Testis (tissue), 5 donors: Measurements from ENCODE around the gene GABRG2. TPM values are rescaled to one million over a fixed set of nuclear protein-coding genes. Genes with fewer than 3 reads are reported as not detected.

Source experiments
- DNase-seq: peaks from one replicate; pipeline ENCODE4 v3.0.0-alpha.2; 2019
- H3K27ac ChIP-seq, 2 donors: fragments of 200-600 bp; sonication (generic); one replicate each; pipeline ENCODE4 v1.5.1; 2019
- H3K27me3 ChIP-seq: fragments of 200-600 bp; sonication (generic); one replicate; pipeline ENCODE4 v1.5.1; 2019
- H3K36me3 ChIP-seq: fragments of 200-600 bp; sonication (generic); one replicate; pipeline ENCODE4 v1.5.1; 2017; ENCODE audit warnings: low read depth; ENCODE audit errors: missing control alignments
- H3K4me1 ChIP-seq: fragments of 200-600 bp; sonication (generic); one replicate; pipeline ENCODE4 v1.5.1; 2019
- H3K4me3 ChIP-seq, 2 donors: fragments of 200-600 bp; sonication (generic); one replicate each; pipeline ENCODE4 v1.5.1; 2017 to 2019
- H3K9me3 ChIP-seq: fragments of 200-600 bp; sonication (generic); one replicate; pipeline ENCODE4 v1.5.1; 2017
- CTCF ChIP-seq, 3 experiments: fragments of 450-650 bp in 2 of 3; fragments of 200-600 bp in 1 of 3; sonication (generic) in 1 of 3; IDR thresholded peaks; one replicate each; pipeline ENCODE4 v1.5.1; 2016 to 2019; ENCODE audit warnings: antibody characterized with exemption in 3 of 3, mild to moderate bottlenecking in 2 of 3, moderate library complexity in 1 of 3
- POLR2A ChIP-seq: fragments of 450-650 bp; IDR thresholded peaks from one replicate; pipeline ENCODE4 v1.6.1; 2017; ENCODE audit warnings: antibody characterized with exemption, mild to moderate bottlenecking, moderate library complexity
- WGBS, 2 donors: methylation state at CpG; one replicate each; pipeline ENCODE4 v1.1.5; 2018; 5-methylcytosine and 5-hydroxymethylcytosine counted together
- intact Hi-C: fragments of 100-400 bp; cut with DNase I; formaldehyde crosslinking; loops from one replicate; pipeline ENCODE4 v1.15.1; 2023; ENCODE audit warnings: low total_unique reads
- long read RNA-seq, 2 donors: transcript quantifications; one replicate each; lab custom pipeline, GENCODE V29; 2026
- polyA plus RNA-seq: library from polyadenylated mRNA; stranded (reverse); fragments of 350-450 nt; fragmentation: Illumina TruSeq; extraction: RNeasy Lipid Tissue Mini Kit (QIAGEN cat#74804); gene quantifications from one replicate; pipeline ENCODE4 v1.2.3, GENCODE V29; 2014; ENCODE audit warnings: low read depth, low replicate concordance; ENCODE audit not compliant: insufficient read depth
- total RNA-seq, 2 donors: library from RNA; depleted of rRNA; stranded (reverse); fragments of >200 nt; gene quantifications; one replicate each; pipeline ENCODE4 v1.2.3, GENCODE V29; 2016

Gene GABRG2
- total RNA-seq (1 to 10 TPM in 1 of 2 donors, under 1 TPM in 1; 0.81 to 2.0 TPM), polyA plus RNA-seq (0.41 TPM)
- long read RNA-seq, donor 1 = 0 reads
- long read RNA-seq, donor 2 = 0 reads

DNA sequence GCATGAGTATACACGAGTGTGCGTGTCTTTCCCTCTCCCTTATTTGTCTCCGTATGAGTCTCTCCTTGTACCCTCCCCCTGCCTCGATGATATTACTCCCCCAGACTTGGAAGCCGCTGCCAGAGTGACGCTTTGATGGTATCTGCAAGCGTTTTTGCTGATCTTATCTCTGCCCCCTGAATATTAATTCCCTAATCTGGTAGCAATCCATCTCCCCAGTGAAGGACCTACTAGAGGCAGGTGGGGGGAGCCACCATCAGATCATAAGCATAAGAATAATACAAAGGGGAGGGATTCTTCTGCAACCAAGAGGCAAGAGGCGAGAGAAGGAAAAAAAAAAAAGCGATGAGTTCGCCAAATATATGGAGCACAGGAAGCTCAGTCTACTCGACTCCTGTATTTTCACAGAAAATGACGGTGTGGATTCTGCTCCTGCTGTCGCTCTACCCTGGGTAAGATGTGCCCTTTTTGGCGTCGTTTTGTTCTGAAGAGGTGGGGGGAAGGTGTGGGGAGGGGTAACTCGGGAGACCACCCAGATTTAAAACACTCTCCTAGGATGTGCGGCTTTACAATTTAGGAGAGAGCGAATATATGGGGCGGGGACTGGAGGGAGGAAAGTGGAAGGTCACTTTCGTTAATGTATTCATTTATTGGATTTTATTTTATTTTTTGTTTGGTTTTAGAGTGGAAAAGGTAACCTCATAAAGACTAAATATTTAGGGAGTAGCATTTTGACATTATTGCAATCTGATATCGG lies at the start of gene GABRG2:
GABRG2 (plus strand) TSS at position 119 of the 757 bp plus-strand sequence; CDS start at position 346, 227 bp downstream.
- DNase-seq = no peak
- no peak for TF ChIP-seq POLR2A
- TF ChIP-seq CTCF (IDR thresholded peaks at IDR 0.05) = no peak
- intact Hi-C loops = no loop called here
- H3K9me3 ChIP-seq = no peaks in the 10 kb centered on the region
- H3K27me3 ChIP-seq = no peaks in the 10 kb centered on the region
- WGBS, 2 donors = 4 to 5% methylated on average over 21 of the region's 21 CpGs
- no peak within 1 kb of the TSS for H3K4me3 ChIP-seq
- H3K4me1 ChIP-seq = no peaks in the 10 kb centered on the region
- no peak within 1 kb of the TSS for H3K27ac ChIP-seq
- H3K36me3 ChIP-seq = no peaks in the 10 kb centered on the region

- Histone ChIP-seq H3K36me3 (no peaks in the 10 kb centered on the region), H3K27me3 (no peaks in the 10 kb centered on the region), H3K4me1 (no peaks in the 10 kb centered on the region), H3K4me3 (no peak overlapping the region), H3K9me3 (no peaks in the 10 kb centered on the region), H3K27ac (no peak overlapping the region)
- 94 to 95% methylated on average over 2 of the region's 2 CpGs for WGBS, 2 donors
- no peak for DNase-seq
- TF ChIP-seq CTCF (IDR thresholded peaks at IDR 0.05) (no peak), POLR2A (no peak)
- intact Hi-C loops = no loop called here
These were observed 42.3 kb upstream of the GABRG2 start for GRCh38 chr5:162025312-162025711.

GRCh38 chr5:162026803-162027202 lies 40.8 kb upstream of the GABRG2 start:
- H3K4me1 ChIP-seq = no peaks in the 10 kb centered on the region
- TF ChIP-seq POLR2A = no peak
- TF ChIP-seq CTCF (IDR thresholded peaks at IDR 0.05) = no peak
- H3K27ac ChIP-seq = no peak overlapping the region
- H3K36me3 ChIP-seq = no peaks in the 10 kb centered on the region
- intact Hi-C loops = no loop called here
- 48 to 59% methylated on average over 4 of the region's 4 CpGs for WGBS, 2 donors
- H3K27me3 ChIP-seq = no peaks in the 10 kb centered on the region
- DNase-seq = no peak
- H3K9me3 ChIP-seq = no peaks in the 10 kb centered on the region
- H3K4me3 ChIP-seq = no peak overlapping the region

DNA sequence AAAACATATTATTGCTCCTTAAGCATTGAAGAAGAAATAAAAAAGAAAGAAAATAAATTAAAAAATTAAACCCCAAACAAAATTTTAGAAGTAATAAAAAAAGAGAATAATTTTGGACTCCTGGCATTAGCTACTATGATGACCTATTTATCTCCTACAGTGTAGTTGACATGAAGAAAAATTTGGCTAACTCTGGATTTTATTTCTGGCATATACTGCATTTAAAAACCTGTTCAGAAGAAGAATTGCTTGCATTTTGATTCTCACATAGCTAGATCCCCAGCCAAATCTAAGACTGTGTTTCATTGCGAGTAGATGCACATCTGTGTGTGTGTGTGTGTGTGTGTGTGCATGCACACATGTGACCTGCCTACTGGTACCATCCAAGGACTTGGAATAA lies 30.1 kb upstream of the GABRG2 start:
- intact Hi-C loops = no loop called here
- H3K4me1 ChIP-seq = no peaks in the 10 kb centered on the region
- H3K27me3 ChIP-seq = no peaks in the 10 kb centered on the region
- H3K4me3 ChIP-seq = no peak overlapping the region
- WGBS, 2 donors = 78 to 84% methylated on average over 1 of the region's 1 CpG
- no peaks in the 10 kb centered on the region for H3K36me3 ChIP-seq
- TF ChIP-seq CTCF (IDR thresholded peaks at IDR 0.05) (no peak), POLR2A (no peak)
- no peak overlapping the region for H3K27ac ChIP-seq
- H3K9me3 ChIP-seq = no peaks in the 10 kb centered on the region
- DNase-seq = no peak

- no peak for DNase-seq
- Histone ChIP-seq H3K9me3 (no peaks in the 10 kb centered on the region), H3K4me3 (no peak overlapping the region), H3K4me1 (no peaks in the 10 kb centered on the region), H3K36me3 (no peaks in the 10 kb centered on the region), H3K27me3 (no peaks in the 10 kb centered on the region), H3K27ac (no peak overlapping the region)
- intact Hi-C loops = no loop called here
- 64 to 81% methylated on average over 1 of the region's 1 CpG for WGBS, 2 donors
- TF ChIP-seq CTCF (IDR thresholded peaks at IDR 0.05) (no peak), POLR2A (no peak)
These were observed 20.3 kb upstream of the GABRG2 start for GRCh38 chr5:162047279-162047678.
